Measurements from ENCODE around the gene PLEKHA6.

The PLEKHA6 gene

DNA sequence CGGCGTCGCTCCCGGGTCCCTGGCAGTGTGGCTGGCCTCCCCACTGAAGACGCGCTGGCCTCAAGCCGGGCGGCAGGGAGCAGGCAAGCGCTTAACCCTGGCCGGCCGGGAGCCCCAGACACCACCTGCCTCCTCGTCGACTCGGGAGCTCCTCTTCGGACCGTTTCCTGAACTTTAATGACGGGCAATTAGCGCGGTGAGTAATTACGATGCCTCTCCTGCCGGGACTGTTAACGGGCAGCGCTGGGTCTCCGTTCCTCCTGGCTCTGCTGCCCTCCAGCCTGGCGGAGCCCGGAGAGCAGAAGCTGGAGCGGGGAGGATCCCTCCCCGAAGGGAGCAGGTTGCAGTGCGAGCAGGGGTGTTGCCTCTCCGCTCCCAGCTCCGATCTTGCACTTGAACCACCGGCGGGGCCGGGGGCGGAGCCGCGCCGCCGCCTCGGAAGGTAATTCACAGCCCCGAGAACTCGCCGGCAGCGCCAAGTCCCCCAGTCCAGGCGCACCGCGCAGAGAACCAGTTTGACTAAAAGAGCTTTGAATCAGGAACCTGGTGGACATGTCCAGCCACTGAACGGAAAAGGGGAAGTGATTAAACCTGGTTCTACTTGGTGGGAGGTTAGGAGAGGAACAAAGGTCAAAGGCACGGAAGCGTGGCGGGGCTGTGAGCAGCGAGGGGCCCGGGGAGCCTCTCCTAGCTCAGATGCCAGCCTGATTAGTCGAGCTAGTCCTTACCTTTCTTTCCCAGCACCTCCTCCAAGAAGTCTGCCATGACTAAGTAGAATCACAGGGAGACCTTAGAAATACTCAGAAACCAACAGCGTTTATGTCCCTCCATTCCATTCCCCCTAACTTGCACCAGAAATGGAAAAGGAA lies 18.3 kb upstream of the PLEKHA6 start:
- no peak for DNase-seq

- DNase-seq: no peak
Measured at GRCh38 chr1:204376919-204377799, 17.4 kb upstream of the PLEKHA6 start.

DNA sequence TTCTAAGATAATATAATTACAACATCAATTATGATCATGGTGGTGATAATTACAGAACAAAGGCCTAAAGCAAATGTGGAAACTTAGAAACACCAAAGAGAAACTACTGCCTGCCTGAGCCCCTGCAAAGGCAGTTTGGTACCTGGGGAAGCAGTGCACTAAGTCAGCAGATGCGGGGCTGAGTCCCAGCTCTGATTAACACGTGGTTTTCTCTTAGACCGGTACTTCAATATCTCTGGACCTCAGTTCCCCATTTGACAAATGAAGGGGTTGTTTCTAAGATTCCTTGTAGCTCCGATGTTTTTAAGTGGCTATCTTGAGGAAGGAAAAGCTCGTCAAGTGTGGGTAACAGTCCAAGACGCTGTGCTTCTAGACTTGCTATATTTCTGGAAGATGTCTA lies 16.7 kb upstream of the PLEKHA6 start:
- DNase-seq: no peak

GRCh38 chr1:204373911-204374310 lies 14.2 kb upstream of the PLEKHA6 start:
- DNase-seq: no peak

- DNase-seq: no peak
Measured at GRCh38 chr1:204370176-204370575, 10.4 kb upstream of the PLEKHA6 start.

DNA sequence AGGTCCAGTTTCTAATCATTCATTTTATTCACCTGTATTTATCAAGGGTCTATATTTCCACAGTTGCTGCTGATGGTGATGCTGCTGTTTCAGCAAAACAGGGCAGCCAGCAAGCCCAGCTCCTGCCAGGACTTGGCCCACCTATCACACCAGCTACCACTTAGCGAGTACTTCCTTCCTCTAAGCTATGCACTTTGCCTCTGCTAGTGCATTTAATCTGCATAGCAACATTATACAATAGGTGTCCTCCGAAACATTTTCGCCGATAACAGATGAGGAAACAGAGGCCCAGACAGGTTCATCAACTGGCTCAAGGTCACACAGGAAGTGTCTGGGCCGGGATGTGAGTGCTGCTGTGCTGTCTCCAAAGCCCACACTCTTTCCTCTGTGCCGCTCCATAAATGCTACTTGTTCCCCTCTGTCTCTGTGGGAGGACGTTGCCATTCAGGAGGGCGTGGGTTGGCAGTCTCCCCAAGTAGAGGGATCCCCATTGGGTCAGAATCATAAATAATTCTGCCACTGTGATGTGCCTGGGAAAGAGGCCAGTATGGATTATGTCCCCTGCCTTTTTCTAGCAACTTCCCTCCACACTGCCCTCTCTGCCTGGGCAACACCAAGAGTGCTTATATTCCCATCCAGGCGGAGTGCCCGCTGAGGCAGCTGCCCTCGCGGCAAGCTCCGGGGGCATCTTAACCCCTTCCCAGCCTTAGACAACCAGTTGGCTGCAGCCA lies 9.4 kb upstream of the PLEKHA6 start:
- no peak for DNase-seq

DNA sequence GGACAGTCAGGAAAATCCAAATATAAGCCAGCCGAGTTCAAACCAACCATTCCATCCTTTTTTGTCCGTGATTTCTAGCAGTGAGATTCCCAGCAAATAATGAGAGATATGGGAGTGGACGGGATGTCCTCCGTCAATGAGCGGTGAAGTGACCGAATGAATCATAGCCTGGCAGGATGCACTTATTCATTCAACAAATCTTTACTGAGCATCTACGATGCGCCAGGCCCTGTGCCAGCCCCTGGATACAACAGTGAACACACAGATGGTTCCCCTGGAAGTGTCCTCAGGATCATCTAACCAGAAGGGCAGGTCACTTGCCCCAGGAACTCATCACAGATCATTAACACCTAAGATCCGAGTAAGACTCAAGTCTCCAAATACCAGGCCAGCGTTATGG lies 8.2 kb upstream of the PLEKHA6 start:
- no peak for DNase-seq

DNA sequence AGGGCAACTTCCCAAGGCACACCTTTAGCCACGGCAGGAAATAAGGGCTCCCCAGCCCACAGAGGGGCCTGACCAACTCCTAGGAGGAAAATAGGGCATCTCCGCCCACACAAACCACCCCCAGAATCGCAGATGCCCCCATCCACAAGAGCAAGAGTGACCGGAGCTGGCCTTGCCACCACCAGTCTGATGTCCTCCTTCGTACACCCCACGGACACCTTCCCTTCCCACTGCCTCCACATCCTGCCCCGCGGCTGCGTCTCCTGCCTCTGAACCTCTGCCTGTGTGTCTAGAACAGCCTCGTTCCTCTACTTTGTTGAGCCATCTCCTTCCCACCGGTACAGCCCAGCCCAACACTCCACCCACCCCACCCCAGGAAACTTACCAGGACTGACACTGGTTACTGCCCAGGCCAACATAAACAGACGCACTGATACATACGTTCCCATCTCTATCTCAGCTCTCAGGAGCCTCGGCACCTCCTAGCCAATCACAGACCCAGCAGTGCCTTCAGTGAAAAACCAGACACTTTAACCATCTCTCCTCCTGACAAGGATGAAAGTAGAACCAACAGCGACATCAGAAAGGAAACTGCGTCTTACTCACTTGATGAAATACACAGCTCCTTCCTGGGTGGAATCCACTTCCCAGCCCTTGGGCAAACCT lies 7.6 kb upstream of the PLEKHA6 start:
- no peak for DNase-seq

DNA sequence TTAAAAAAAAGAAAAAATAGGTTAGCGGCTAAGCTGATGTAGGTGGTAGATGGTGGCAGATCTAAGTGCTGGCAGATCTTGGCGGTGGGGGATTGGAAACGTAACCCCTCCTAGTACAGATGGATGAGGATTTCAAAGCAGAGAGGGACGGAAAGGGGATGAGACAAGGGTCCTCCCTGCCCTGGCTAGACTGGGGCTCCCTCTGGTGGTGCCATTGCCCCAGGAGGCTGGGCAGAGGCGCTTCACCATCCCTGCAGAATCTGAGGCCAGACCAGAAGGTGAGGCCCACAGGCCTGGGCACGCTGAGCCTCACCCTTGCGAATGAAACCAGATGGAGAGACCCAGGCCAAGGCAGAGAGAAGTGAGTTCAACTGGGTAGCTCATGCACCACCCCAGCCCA lies 7.0 kb upstream of the PLEKHA6 start:
- DNase-seq: no peak

DNA sequence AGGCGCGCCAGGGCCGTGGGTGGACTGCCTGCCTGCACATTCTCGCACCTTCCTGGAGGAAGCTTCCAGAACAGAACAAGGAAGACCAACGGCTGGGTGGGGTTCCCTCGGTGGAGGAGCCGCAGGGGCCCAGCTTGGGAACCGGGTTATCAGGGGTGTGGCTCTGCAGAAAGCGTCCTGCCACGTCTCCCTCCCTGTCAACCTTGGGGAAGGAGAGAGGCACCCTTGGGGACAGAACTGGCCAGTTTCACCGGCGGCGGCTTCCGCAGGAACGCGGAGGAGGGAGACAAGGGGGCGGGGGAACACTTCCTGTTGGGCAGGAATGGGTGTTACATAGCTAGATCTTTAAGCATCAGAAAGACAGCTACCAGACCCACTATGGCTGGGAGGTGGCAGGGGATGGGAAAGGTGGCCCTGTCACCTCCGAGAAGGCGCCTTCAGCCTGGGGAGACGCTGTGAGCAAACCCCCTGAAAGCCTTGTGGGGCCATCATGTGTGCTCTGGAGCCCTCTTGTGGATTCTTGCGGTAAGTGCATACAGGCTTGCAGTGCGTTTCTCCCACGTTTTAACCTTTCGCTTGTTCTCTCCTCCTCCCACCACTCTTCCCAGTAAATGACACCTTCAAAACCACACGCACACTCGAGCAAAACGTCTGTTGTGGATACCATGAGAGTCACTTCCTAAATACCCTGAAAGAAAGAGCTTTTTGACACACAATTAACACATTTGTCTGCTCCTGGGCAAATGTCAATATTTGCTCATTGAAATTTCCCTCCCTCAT lies 3.8 kb upstream of the PLEKHA6 start:
- DNase-seq: peak; percentile 65

DNA sequence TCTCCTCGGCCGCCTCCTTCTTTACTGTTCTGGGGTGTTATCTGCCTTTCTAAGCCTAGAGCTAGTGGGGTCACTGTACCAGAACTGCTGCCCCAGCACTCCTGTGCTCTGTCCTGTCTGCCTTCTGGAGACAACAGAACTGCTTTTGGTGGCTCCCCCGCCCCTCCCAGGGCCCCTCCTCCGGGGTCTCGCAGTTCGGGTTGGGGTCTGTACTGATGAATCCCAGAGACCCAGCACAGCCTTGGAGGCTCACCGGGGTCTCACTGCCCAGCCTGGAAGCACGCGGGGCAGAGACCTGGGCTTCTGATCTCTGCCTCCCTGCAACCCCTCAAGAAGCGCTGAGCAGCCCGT lies 3.2 kb upstream of the PLEKHA6 start:
- no peak for DNase-seq

DNA sequence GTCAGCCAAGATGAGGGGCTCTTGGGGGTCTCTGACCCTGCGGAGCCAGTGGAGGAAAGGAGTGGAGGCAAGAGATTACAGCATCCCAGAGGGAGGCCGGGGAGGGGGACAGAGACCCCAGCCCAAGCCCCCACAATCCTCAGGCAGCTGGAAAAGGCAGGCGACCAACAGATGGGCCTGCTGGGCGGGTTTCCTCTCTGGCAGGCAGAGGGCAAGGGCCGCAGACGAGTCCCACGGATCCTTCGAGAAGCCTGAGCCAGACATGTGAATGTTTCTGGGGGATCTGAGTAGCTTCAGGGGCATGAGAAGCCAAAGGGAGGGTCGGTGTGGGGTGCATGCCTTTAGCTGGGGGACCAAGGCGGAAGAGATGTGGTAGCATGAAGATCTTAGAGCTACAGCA lies 2.1 kb upstream of the PLEKHA6 start:
- no peak for DNase-seq

GRCh38 chr1:204361341-204361771 lies 1.6 kb upstream of the PLEKHA6 start:
- no peak for DNase-seq

DNA sequence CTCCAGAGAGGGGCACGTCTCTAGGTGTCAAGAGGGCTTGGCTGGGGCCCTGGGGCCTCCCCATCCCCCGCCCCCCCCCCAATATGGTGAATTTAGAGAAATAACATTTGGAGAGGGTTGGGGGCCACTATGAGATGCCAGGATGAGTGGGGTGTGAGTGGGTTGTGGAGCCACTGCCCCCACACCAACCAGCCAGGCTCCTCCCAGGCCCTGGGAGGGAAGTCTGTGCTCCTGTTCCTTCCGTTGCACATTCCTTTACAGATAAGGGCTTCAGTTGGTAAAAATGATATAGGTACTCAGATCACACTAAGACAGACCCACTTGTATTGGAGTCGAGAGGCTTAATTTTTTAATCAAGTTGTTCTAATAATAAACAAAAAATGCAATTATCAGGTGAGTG lies 585 bp upstream of the PLEKHA6 start:
- DNase-seq: no peak

- no peak for DNase-seq
Measured at GRCh38 chr1:204359131-204359473, 627 bp downstream of the PLEKHA6 start.

DNA sequence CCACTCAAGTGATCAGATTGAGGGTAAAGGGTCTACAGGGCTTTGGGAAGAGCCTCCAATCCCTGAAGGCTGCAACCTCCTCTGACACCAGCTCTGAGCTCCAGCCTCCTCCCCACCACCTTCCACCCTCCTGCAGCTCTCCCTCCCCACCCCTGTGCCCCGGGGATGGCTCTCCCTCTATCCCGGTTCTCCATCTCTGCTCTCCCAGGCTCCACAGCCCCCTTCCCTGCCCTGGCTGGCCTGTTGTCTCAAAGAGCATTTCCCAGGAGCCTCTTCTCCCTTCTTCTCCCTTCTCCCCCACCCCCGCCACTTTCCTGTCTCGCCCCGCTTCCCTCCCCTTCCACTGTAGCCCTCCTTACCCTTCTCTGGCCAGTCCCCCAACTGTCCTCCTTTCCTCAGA lies 1.1 kb downstream of the PLEKHA6 start:
- no peak for DNase-seq

GRCh38 chr1:204357551-204358490 lies 1.9 kb downstream of the PLEKHA6 start:
- no peak for DNase-seq

- no peak for DNase-seq
Measured at GRCh38 chr1:204356997-204357396, 2.7 kb downstream of the PLEKHA6 start.

- DNase-seq: no peak
Measured at GRCh38 chr1:204355913-204356312, 3.8 kb downstream of the PLEKHA6 start.

- no peak for DNase-seq
Measured at GRCh38 chr1:204354579-204354978, 5.2 kb downstream of the PLEKHA6 start.

Measured in fibroblast of skin of back (primary cell).